K562 (cell line): ENCODE measurements around the gene MAD1L1. TPM values are rescaled to one million over a fixed set of nuclear protein-coding genes. Genes with fewer than 3 reads are reported as not detected.

Source experiments
- ATAC-seq: fragments of 200-7000 bp; cut with Tn5 transposase; 3 replicates; pipeline ENCODE4 v1.9.1; 2020; ENCODE audit warnings: moderate library complexity
- BruUV-seq: library from RNA; stranded (reverse); fragments of 400-500 nt; replicated peaks from 2 replicates; lab custom pipeline; 2021; lab: Mats Ljungman, UMichigan
- CTCF ChIA-PET: fragments of 300-600 bp; formaldehyde crosslinking; extraction: SDS; loops from one replicate; lab custom pipeline; 2021; ENCODE audit warnings: low intra/inter-chr PET ratio; lab: Yijun Ruan, JAX
- POLR2A ChIA-PET: fragments of 300-600, 350-650 bp; sonication (Branson Sonifier 250); formaldehyde crosslinking; extraction: SDS; loops from one replicate; lab custom pipeline; 2021; ENCODE audit warnings: antibody characterized with exemption, inconsistent platforms; lab: Yijun Ruan, JAX
- DNase-seq, 4 experiments: peaks; one replicate each; pipeline versions ENCODE4 v3.0.0 to v3.0.0-alpha.2; 2011 to 2018; ENCODE audit warnings: low spot score in 3 of 4, mixed read lengths in 3 of 4; ENCODE audit errors: extremely low read depth in 1 of 4
- FAIRE-seq: peaks from 2 replicates; lab custom pipeline; 2011; peaks lifted over from hg19 to GRCh38; lab: Jason Lieb, UNC
- H2AFZ ChIP-seq: 2 replicates; pipeline ENCODE4 v1.6.0; 2011; ENCODE audit warnings: low read depth, low read length, control low read depth, inconsistent platforms
- H3K27ac ChIP-seq: fragments of 200-600 bp; 3 replicates; pipeline ENCODE4 v1.8.0; 2011; ENCODE audit warnings: low read depth, mild to moderate bottlenecking, control low read depth, inconsistent platforms, low read length, moderate library complexity, mixed read lengths; ENCODE audit errors: extremely low read depth
- H3K27me3 ChIP-seq, 2 experiments: fragments of 300-600 bp in 1 of 2; 2 replicates in 1 of 2; 3 replicates in 1 of 2; pipeline versions ENCODE4 v1.6.0 to v1.8.0; 2011; ENCODE audit warnings: inconsistent platforms in 2 of 2, low read length in 2 of 2, mild to moderate bottlenecking in 1 of 2, mixed read lengths in 1 of 2, moderate library complexity in 1 of 2; ENCODE audit not compliant: control insufficient read depth in 2 of 2, insufficient read depth in 2 of 2
- H3K36me3 ChIP-seq: fragments of 300-600 bp; 3 replicates; pipeline ENCODE4 v1.8.0; 2011; ENCODE audit warnings: mild to moderate bottlenecking, low read length, inconsistent platforms; ENCODE audit not compliant: control insufficient read depth, insufficient read depth
- H3K4me1 ChIP-seq, 2 experiments: fragments of 200-600 bp in 1 of 2; replicated peaks in 1 of 2; 2 replicates in 1 of 2; 3 replicates in 1 of 2; pipeline versions ENCODE4 v1.5.1 to v1.8.0; 2011; ENCODE audit warnings: inconsistent platforms in 2 of 2, low read length in 2 of 2, mild to moderate bottlenecking in 1 of 2, mixed read lengths in 1 of 2, moderate library complexity in 1 of 2; ENCODE audit not compliant: control insufficient read depth in 2 of 2, insufficient read depth in 2 of 2
- H3K4me2 ChIP-seq: 2 replicates; pipeline ENCODE4 v1.6.1; 2011; ENCODE audit warnings: low read length, control low read depth, inconsistent platforms, mixed read lengths; ENCODE audit not compliant: insufficient read depth
- H3K4me3 ChIP-seq: fragments of 200-600 bp; sonication (generic), shearing (Covaris generic); 2 replicates; pipeline ENCODE4 v1.5.1; 2016; ENCODE audit warnings: control low read depth, inconsistent platforms
- H3K79me2 ChIP-seq: fragments of 200-600 bp; 3 replicates; pipeline ENCODE4 v1.8.0; 2011; ENCODE audit warnings: low read length, inconsistent platforms; ENCODE audit not compliant: control insufficient read depth, insufficient read depth
- H3K9ac ChIP-seq, 2 experiments: 2 replicates each; pipeline versions ENCODE4 v1.6.0 to v1.6.1; 2011; ENCODE audit warnings: low read depth in 2 of 2, low read length in 2 of 2, control low read depth in 1 of 2, inconsistent platforms in 1 of 2, mild to moderate bottlenecking in 1 of 2, mixed read lengths in 1 of 2; ENCODE audit not compliant: insufficient read depth in 1 of 2
- H3K9me1 ChIP-seq: one replicate; pipeline ENCODE4 v1.6.0; 2011; ENCODE audit warnings: inconsistent platforms, mild to moderate bottlenecking, low read length, moderate library complexity; ENCODE audit not compliant: control insufficient read depth, insufficient read depth
- H3K9me3 ChIP-seq: replicated peaks from 2 replicates; pipeline ENCODE4 v1.5.1; 2011; ENCODE audit warnings: low read depth, low read length, inconsistent platforms; ENCODE audit not compliant: control insufficient read depth, insufficient read depth
- H4K20me1 ChIP-seq: replicated peaks from 2 replicates; pipeline ENCODE4 v1.6.1; 2011; ENCODE audit warnings: low read length, inconsistent platforms, mixed read lengths; ENCODE audit not compliant: control insufficient read depth, insufficient read depth
- ELF4 ChIP-seq: fragments of 450-650 bp; formaldehyde crosslinking; IDR thresholded peaks from 2 replicates; pipeline ENCODE4 v1.4.0; 2022; ENCODE audit warnings: missing genetic modification characterization
- ESRRB ChIP-seq: fragments of 250-450 bp; sonication (Bioruptor Pico); IDR thresholded peaks from 2 replicates; pipeline ENCODE4 v1.5.0; 2020; ENCODE audit warnings: mild to moderate bottlenecking, moderate library complexity, borderline replicate concordance
- GTF2A2 ChIP-seq: IDR thresholded peaks from 2 replicates; pipeline ENCODE4 v1.6.1; 2016; ENCODE audit warnings: mild to moderate bottlenecking, missing genetic modification characterization, missing compliant biosample characterization
- PHTF2 ChIP-seq: fragments of 250-450 bp; sonication (Bioruptor Pico); IDR thresholded peaks from 2 replicates; pipeline ENCODE4 v1.5.0; 2021; ENCODE audit warnings: mild to moderate bottlenecking
- RBM22 ChIP-seq: fragments of 200-400 bp; formaldehyde crosslinking; IDR thresholded peaks from 2 replicates; pipeline ENCODE4 v1.6.1; 2018; ENCODE audit warnings: low read length, low read depth; ENCODE audit not compliant: poor library complexity, severe bottlenecking
- RFX1 ChIP-seq: fragments of 450-650 bp; IDR thresholded peaks from 2 replicates; pipeline ENCODE4 v1.6.1; 2016; ENCODE audit warnings: mild to moderate bottlenecking, moderate library complexity
- SETDB1 ChIP-seq: IDR thresholded peaks from one replicate; pipeline ENCODE4 v1.6.1; 2012; ENCODE audit warnings: low read length, control low read depth, inconsistent platforms
- STAT6 ChIP-seq: sonication (generic); formaldehyde crosslinking; IDR thresholded peaks from 2 replicates; pipeline ENCODE4 v1.8.1; 2023; ENCODE audit warnings: mild to moderate bottlenecking, missing genetic modification reagents
- THRA ChIP-seq: fragments of 450-650 bp; IDR thresholded peaks from 2 replicates; pipeline ENCODE4 v1.6.1; 2017; ENCODE audit warnings: mild to moderate bottlenecking, moderate library complexity
- THRAP3 ChIP-seq: fragments of 450-650 bp; IDR thresholded peaks from 2 replicates; pipeline ENCODE4 v1.6.1; 2016; ENCODE audit warnings: mild to moderate bottlenecking, inconsistent platforms, borderline replicate concordance
- TSHZ1 ChIP-seq: fragments of 250-450 bp; sonication (Bioruptor Pico); IDR thresholded peaks from 2 replicates; pipeline ENCODE4 v1.4.0; 2020; ENCODE audit warnings: mild to moderate bottlenecking, moderate library complexity
- ZKSCAN8 ChIP-seq: fragments of 200-800 bp; sonication (Bioruptor generic); IDR thresholded peaks from 2 replicates; pipeline ENCODE4 v1.6.1; 2016; ENCODE audit warnings: missing genetic modification characterization, missing compliant biosample characterization
- ZNF668 ChIP-seq: fragments of 250-450 bp; sonication (Bioruptor Pico); IDR thresholded peaks from 2 replicates; pipeline ENCODE4 v1.8.0; 2022; ENCODE audit warnings: mild to moderate bottlenecking, inconsistent platforms
- WGBS: fragments of 100-300 bp; shearing (Covaris generic); methylation state at CpG from one replicate; pipeline ENCODE4 v1.1.6; 2016; ENCODE audit warnings: low coverage, mixed read lengths; ENCODE audit not compliant: insufficient coverage; ENCODE audit errors: missing lambda C conversion rate; 5-methylcytosine and 5-hydroxymethylcytosine counted together
- in situ Hi-C: fragments of 300-500 bp; cut with MboI; formaldehyde crosslinking; loops from 4 replicates; pipeline ENCODE4 v1.15.0; 2018; ENCODE audit warnings: inconsistent platforms, mixed read lengths
- intact Hi-C: fragments of 100-400 bp; cut with micrococcal nuclease; formaldehyde crosslinking; loops from 2 replicates; pipeline ENCODE4 v1.14.2; 2022
- polyA plus RNA-seq, 8 experiments: library from polyadenylated mRNA; depleted of rRNA in 4 of 8; stranded (reverse) in 5 of 8; unstranded in 3 of 8; fragments of >200 nt; fragmentation: Nextera tagmentation in 2 of 8; fragmentation: Illumina TruSeq in 1 of 8; extraction: Ambion mirVana in 2 of 8; extraction: Trizol in 1 of 8; gene quantifications; 2 replicates each; pipeline versions ENCODE4 v1.2.1 to v1.2.3, GENCODE V29; 2011 to 2014; ENCODE audit warnings: inconsistent platforms in 1 of 8, missing spikeins in 1 of 8
- total RNA-seq, 7 experiments: library from RNA; depleted of rRNA in 6 of 7; stranded (reverse); fragments of >200 nt in 6 of 7; fragmentation: Illumina TruSeq in 2 of 7; extraction: Trizol in 2 of 7; gene quantifications; 2 replicates each; pipeline versions ENCODE4 v1.2.1 to v1.2.3, GENCODE V29; 2011 to 2021; ENCODE audit warnings: low replicate concordance in 1 of 7
- TF ChIP-seq, protein P1 (sequence below): fragments of 200-800 bp; sonication (Bioruptor generic); IDR thresholded peaks from 2 replicates; pipeline ENCODE4 v1.6.1; 2017; ENCODE audit warnings: missing genetic modification characterization, missing compliant biosample characterization

MAD1L1 gene
- total and polyA plus RNA-seq, 9 of the 15 experiments (the other 6 are each of a cell fraction or from before 2014, with no cell fraction given): 1.7 to 89.7 (median 18.0) TPM

- peak overlapping the region in 1 of 2 experiments; percentile 71; a peak in 1 of 4 replicates for H3K9ac ChIP-seq
- no peak overlapping the region for H3K4me3 ChIP-seq
- no peaks in the 10 kb centered on the region for H3K9me1 ChIP-seq
- H3K27ac ChIP-seq: no peak overlapping the region
- ATAC-seq: no peak
- no peak overlapping the region for H3K4me2 ChIP-seq
- H3K27me3 ChIP-seq: no peaks in the 10 kb centered on the region
- no peaks in the 10 kb centered on the region for H3K9me3 ChIP-seq
- DNase-seq: no peak
- intact Hi-C loops (no loop called here), in situ Hi-C loops (no loop called here)
- no peak overlapping the region for H2AFZ ChIP-seq
- H3K4me1 ChIP-seq: peaks cover 0 to 54% of the 10 kb centered on the region in 2 experiments; a peak in 2 of 5 replicates
- CTCF ChIA-PET: no interaction called here
- H3K36me3 ChIP-seq: no peaks in the 10 kb centered on the region
- FAIRE-seq: no peak
- H3K79me2 ChIP-seq: no peaks in the 10 kb centered on the region
- no TSS peak for BruUV-seq
- WGBS: 86% methylated on average over 14 of the region's 26 CpGs
- no peaks in the 10 kb centered on the region for H4K20me1 ChIP-seq
- POLR2A ChIA-PET: interaction anchor here (0.6 to 0.9 kb wide), 2 partner anchors 37 to 237 kb away, joined by 3 read pairs; no protein-coding TSS in a partner anchor
- TF ChIP-seq, protein P1, sequence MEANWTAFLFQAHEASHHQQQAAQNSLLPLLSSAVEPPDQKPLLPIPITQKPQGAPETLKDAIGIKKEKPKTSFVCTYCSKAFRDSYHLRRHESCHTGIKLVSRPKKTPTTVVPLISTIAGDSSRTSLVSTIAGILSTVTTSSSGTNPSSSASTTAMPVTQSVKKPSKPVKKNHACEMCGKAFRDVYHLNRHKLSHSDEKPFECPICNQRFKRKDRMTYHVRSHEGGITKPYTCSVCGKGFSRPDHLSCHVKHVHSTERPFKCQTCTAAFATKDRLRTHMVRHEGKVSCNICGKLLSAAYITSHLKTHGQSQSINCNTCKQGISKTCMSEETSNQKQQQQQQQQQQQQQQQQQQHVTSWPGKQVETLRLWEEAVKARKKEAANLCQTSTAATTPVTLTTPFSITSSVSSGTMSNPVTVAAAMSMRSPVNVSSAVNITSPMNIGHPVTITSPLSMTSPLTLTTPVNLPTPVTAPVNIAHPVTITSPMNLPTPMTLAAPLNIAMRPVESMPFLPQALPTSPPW: no peak
- TF ChIP-seq THRAP3: no peak
- TF ChIP-seq TSHZ1 (CRISPR knock-in tag): no peak
- TF ChIP-seq PHTF2 (CRISPR knock-in tag): no peak
- no peak for TF ChIP-seq SETDB1
- TF ChIP-seq ELF4 (CRISPR knock-in tag): no peak
- TF ChIP-seq RFX1: no peak
- TF ChIP-seq RBM22: no peak
- no peak for TF ChIP-seq ZNF668 (CRISPR knock-in tag)
- no peak for TF ChIP-seq ESRRB (CRISPR knock-in tag)
- TF ChIP-seq STAT6: no peak
- TF ChIP-seq GTF2A2 (tag): no peak
- no peak for TF ChIP-seq ZKSCAN8
- TF ChIP-seq THRA: no peak
These were observed 322.6 kb downstream of the MAD1L1 start for GRCh38 chr7:1910081-1910685.
